Endodermal cell (in vitro differentiated cells): Measurements from ENCODE around the gene ALDH4A1. TPM values are rescaled to one million over a fixed set of nuclear protein-coding genes. Genes with fewer than 3 reads are reported as not detected.

Experiments
- DNase-seq: peaks from one replicate; pipeline ENCODE4 v3.0.0-alpha.2; 2017
- H3K27ac ChIP-seq: 2 replicates; pipeline ENCODE4 v1.5.1; 2013; ENCODE audit warnings: mild to moderate bottlenecking, low read depth, low read length, moderate library complexity
- H3K27me3 ChIP-seq: 2 replicates; pipeline ENCODE4 v1.6.1; 2013; ENCODE audit warnings: mild to moderate bottlenecking, low read length, moderate library complexity; ENCODE audit not compliant: insufficient read depth, control insufficient read depth, poor library complexity, severe bottlenecking
- H3K36me3 ChIP-seq: 2 replicates; pipeline ENCODE4 v1.7.0; 2013; ENCODE audit warnings: mild to moderate bottlenecking, low read length, moderate library complexity; ENCODE audit not compliant: control insufficient read depth, insufficient read depth
- H3K4me1 ChIP-seq: one replicate; pipeline ENCODE4 v1.7.0; 2013; ENCODE audit warnings: low read length; ENCODE audit not compliant: control insufficient read depth, insufficient read depth
- H3K4me3 ChIP-seq: 2 replicates; pipeline ENCODE4 v1.5.1; 2013; ENCODE audit warnings: mild to moderate bottlenecking, low read length, moderate library complexity
- H3K9ac ChIP-seq: 2 replicates; pipeline ENCODE4 v1.6.1; 2013; ENCODE audit warnings: mild to moderate bottlenecking, low read length, moderate library complexity; ENCODE audit not compliant: poor library complexity, severe bottlenecking; ENCODE audit errors: extremely low read depth
- H3K9me3 ChIP-seq: 2 replicates; pipeline ENCODE4 v1.6.1; 2013; ENCODE audit warnings: mild to moderate bottlenecking, low read length, moderate library complexity; ENCODE audit not compliant: control insufficient read depth
- H3K27ac Mint-ChIP-seq: 2 replicates; pipeline ENCODE4 v1.8.0; 2020; ENCODE audit warnings: mixed read lengths
- H3K27me3 Mint-ChIP-seq: 2 replicates; pipeline ENCODE4 v1.8.0; 2021; ENCODE audit warnings: mild to moderate bottlenecking, mixed read lengths; ENCODE audit not compliant: insufficient read depth
- H3K36me3 Mint-ChIP-seq: 2 replicates; pipeline ENCODE4 v1.8.0; 2020; ENCODE audit warnings: low read depth, mixed read lengths
- H3K4me1 Mint-ChIP-seq: 2 replicates; pipeline ENCODE4 v1.8.0; 2020; ENCODE audit warnings: mixed read lengths
- H3K4me3 Mint-ChIP-seq: 2 replicates; pipeline ENCODE4 v1.8.0; 2020; ENCODE audit warnings: mild to moderate bottlenecking, moderate library complexity, mixed read lengths
- H3K9me3 Mint-ChIP-seq: 2 replicates; pipeline ENCODE4 v1.8.0; 2020; ENCODE audit warnings: mild to moderate bottlenecking, mixed read lengths
- WGBS, 2 experiments: methylation state at CpG; one replicate each; pipeline versions ENCODE4 v1.1.5 to v1.1.7; 2013; ENCODE audit warnings: missing lambda C conversion rate in 2 of 2, mixed read lengths in 1 of 2; ENCODE audit not compliant: insufficient coverage in 1 of 2, insufficient read length in 1 of 2; 5-methylcytosine and 5-hydroxymethylcytosine counted together
- total RNA-seq, 2 donors: library from RNA; stranded (reverse); fragmentation: NEBNext Ultra II Directional in 1 of 2; extraction: Animal tissue kit (Norgen Biotek cat#: 25700) in 1 of 2; gene quantifications; 2 replicates in 1 of 2; 3 replicates in 1 of 2; pipeline ENCODE4 v1.2.1, GENCODE V29; 2021
- TF ChIP-seq, protein P1 (sequence below): fragments of 200-600 bp; sonication (generic); conservative IDR thresholded peaks from 2 replicates; pipeline ENCODE4 v1.5.0; 2021; ENCODE audit warnings: antibody characterized with exemption, mild to moderate bottlenecking

The ALDH4A1 gene
- total RNA-seq, 2 donors from 2014 or later = 7.6 to 18.7 TPM

DNA sequence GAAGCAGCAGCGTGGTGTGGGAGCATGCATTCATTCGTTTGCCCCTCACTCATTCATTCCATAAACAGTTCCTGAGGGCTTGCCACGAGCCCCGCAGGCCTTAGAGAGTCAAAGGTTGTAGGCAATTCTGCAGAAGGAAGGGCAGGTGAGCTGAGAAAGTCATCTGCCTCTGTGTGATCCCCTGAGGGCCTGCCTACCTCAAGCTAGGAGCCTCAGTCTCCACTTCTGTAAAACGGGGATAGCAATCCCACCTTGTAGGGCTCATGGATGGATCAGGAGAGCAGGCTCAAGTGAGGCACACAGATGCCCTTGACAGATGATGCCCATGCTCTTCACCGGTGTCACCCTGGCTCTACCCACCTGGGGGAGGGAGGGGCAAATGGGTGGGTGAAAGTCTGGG is 26.6 kb upstream of the ALDH4A1 start:
- Histone ChIP-seq H3K4me1 (no peaks in the 10 kb centered on the region), H3K27me3 (no peaks in the 10 kb centered on the region), H3K9me3 (no peaks in the 10 kb centered on the region), H3K9ac (no peak overlapping the region), H3K27ac (no peak overlapping the region), H3K4me3 (no peak overlapping the region), H3K36me3 (no peaks in the 10 kb centered on the region)
- Mint-ChIP-seq H3K27me3 (peaks cover 2% of the 10 kb centered on the region), H3K27ac (no peak overlapping the region), H3K36me3 (peaks cover 1% of the 10 kb centered on the region), H3K4me1 (peaks cover 25% of the 10 kb centered on the region), H3K4me3 (no peak overlapping the region), H3K9me3 (peaks cover 1% of the 10 kb centered on the region)
- WGBS, 2 experiments = 91 to 100% methylated on average over 3 to 6 of the region's 6 CpGs
- TF ChIP-seq, protein P1, sequence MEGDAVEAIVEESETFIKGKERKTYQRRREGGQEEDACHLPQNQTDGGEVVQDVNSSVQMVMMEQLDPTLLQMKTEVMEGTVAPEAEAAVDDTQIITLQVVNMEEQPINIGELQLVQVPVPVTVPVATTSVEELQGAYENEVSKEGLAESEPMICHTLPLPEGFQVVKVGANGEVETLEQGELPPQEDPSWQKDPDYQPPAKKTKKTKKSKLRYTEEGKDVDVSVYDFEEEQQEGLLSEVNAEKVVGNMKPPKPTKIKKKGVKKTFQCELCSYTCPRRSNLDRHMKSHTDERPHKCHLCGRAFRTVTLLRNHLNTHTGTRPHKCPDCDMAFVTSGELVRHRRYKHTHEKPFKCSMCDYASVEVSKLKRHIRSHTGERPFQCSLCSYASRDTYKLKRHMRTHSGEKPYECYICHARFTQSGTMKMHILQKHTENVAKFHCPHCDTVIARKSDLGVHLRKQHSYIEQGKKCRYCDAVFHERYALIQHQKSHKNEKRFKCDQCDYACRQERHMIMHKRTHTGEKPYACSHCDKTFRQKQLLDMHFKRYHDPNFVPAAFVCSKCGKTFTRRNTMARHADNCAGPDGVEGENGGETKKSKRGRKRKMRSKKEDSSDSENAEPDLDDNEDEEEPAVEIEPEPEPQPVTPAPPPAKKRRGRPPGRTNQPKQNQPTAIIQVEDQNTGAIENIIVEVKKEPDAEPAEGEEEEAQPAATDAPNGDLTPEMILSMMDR = no peak
- DNase-seq = no peak

DNA sequence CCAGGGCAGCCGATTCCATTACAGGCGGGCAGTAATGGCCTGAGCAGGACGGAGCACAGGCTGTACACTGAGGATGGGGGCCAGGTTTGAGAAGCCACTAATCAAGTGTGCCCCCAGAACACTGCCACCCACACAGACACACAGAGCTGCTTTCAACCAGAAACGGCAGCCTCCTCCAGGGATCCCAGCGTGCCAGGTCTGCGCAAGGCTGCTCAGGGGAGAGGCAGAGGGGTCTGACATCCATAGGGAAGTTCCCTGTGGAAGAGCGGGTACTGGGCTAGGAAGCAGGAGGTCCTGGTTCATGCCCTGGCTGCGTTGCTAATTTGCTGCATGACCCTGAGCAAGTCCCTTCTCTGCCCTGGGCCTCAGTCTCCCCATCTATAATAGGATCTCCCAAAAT is 26.1 kb upstream of the ALDH4A1 start:
- peaks cover 1% of the 10 kb centered on the region for H3K36me3 Mint-ChIP-seq
- Histone ChIP-seq H3K36me3 (no peaks in the 10 kb centered on the region), H3K27ac (no peak overlapping the region), H3K9ac (no peak overlapping the region), H3K4me1 (no peaks in the 10 kb centered on the region), H3K4me3 (no peak overlapping the region), H3K9me3 (no peaks in the 10 kb centered on the region), H3K27me3 (no peaks in the 10 kb centered on the region)
- no peak overlapping the region for H3K4me3 Mint-ChIP-seq
- TF ChIP-seq, protein P1 = no peak
- H3K4me1 Mint-ChIP-seq = peaks cover 25% of the 10 kb centered on the region
- 91 to 92% methylated on average over 5 to 8 of the region's 8 CpGs for WGBS, 2 experiments
- DNase-seq = no peak
- H3K27ac Mint-ChIP-seq = no peak overlapping the region
- H3K27me3 Mint-ChIP-seq = peaks cover 2% of the 10 kb centered on the region
- peaks cover 1% of the 10 kb centered on the region for H3K9me3 Mint-ChIP-seq

DNA sequence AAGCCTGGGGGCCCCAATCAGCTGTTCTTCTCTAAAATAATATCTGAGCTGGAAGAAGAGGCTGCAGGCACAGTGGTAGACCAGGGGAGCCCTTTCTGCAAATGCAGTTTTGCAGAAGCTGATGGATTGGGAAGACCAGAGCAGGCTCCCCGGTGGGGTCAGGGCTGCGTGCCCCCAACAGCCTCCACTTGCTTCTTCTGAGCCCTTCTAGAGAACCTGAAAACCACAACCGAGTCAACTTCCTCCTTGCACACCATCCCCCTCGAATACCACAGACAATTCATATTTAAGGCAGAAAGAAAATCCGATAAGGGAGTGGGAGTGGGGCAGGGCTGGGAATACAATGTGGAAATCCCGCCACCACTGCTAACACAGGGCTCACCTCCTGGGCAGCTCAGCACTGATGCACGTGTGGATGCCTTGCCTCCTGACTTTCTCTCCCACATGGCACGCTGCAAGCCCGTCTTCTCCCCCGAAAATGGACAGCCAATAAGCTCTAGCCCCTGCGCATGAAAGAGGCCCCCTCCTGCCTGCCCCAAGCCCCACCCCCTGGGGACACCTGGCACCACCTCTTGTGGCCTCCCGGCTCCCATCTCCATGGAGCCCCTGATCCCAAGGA is 25.4 kb upstream of the ALDH4A1 start:
- H3K36me3 Mint-ChIP-seq = peaks cover 1% of the 10 kb centered on the region
- 76 to 77% methylated on average over 5 to 12 of the region's 12 CpGs for WGBS, 2 experiments
- no peaks in the 10 kb centered on the region for H3K27me3 ChIP-seq
- H3K4me3 Mint-ChIP-seq = no peak overlapping the region
- no peak overlapping the region for H3K27ac ChIP-seq
- peaks cover 2% of the 10 kb centered on the region for H3K27me3 Mint-ChIP-seq
- no peaks in the 10 kb centered on the region for H3K9me3 ChIP-seq
- no peak for DNase-seq
- H3K9ac ChIP-seq = no peak overlapping the region
- H3K4me1 Mint-ChIP-seq = peaks cover 21% of the 10 kb centered on the region
- H3K36me3 ChIP-seq = no peaks in the 10 kb centered on the region
- no peaks in the 10 kb centered on the region for H3K4me1 ChIP-seq
- TF ChIP-seq, protein P1 = no peak
- H3K27ac Mint-ChIP-seq = no peak overlapping the region
- peaks cover 1% of the 10 kb centered on the region for H3K9me3 Mint-ChIP-seq
- no peak overlapping the region for H3K4me3 ChIP-seq
